HG03442 (cell line): ENCODE measurements around the gene PIGW.
A peak's percentile ranks its signal among the peaks of the same experiment; 100 is the strongest.

ENCODE experiments used
- ATAC-seq: cut with Tn5 transposase; IDR thresholded peaks from one replicate; pipeline ENCODE4 v1.9.1; 2021; ENCODE audit warnings: mild to moderate bottlenecking, moderate library complexity; ENCODE audit not compliant: unreplicated experiment

PIGW gene

GRCh38 chr17:36545465-36546417, 11.0 kb downstream of the PIGW start:
- peak; percentile 53 for ATAC-seq

- no peak for ATAC-seq
Measured at GRCh38 chr17:36546418-36547093, 11.8 kb downstream of the PIGW start.

DNA sequence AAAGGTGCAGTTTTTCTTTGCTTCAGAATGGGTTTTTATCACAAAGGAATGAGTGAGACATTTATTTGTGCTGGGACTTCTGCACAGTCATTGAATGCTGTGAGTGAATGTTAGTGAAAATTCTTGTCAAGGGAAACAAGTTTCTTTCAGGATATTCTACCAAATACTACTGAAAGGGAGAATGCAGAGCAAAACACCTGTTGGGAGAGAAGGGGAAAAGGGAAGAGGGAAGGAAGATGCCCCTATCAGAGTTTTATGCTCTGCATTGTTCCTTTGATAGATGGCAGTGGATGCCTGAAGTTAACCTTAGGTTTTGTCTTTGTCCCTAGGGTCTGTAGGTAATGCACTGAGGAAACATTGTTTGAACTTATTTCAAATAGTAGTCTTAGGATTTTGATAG, 13.0 kb downstream of the PIGW start:
- ATAC-seq: no peak

DNA sequence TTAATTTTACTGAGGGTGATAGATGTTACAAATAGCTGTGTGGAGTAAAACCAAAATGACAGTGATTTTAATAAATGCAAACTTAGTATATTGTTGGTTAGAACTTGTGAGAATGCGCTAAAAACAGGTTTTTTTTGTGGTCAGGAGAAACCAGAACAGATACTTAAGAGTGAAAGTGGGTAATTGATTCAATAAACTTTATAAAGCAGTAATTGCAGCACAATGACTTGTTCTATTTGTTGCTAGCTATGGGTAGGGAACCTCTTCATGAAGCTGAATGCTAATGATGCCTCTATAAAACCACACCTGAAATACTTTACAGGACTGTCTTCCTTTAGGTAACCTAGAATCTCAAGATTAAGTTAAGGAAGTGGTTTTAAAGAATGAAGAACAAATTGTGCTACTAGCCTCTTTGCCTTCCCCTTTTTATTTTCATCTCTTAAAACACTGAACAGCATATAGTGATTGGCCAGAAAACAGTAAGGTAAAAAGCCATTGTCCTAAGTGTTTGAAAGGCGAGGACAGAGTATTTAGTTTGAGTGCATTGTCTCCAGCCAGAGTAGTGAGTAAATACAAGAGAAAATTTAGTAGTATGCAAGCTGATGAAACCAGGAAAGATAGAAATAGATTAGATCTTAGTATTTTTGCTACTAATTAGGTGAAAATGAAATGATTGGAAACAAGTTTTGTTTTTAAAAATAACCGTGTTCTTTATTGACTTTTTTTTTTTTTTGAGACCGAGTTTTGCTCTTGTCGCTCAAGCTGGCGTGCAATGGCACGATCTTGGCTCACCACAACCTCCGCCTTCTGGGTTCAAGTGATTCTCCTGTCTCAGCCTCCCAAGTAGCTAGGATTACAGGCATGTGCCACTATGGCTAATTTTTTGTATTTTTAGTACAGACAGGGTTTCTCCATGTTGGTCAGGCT, 16.0 kb downstream of the PIGW start:
- no peak for ATAC-seq

DNA sequence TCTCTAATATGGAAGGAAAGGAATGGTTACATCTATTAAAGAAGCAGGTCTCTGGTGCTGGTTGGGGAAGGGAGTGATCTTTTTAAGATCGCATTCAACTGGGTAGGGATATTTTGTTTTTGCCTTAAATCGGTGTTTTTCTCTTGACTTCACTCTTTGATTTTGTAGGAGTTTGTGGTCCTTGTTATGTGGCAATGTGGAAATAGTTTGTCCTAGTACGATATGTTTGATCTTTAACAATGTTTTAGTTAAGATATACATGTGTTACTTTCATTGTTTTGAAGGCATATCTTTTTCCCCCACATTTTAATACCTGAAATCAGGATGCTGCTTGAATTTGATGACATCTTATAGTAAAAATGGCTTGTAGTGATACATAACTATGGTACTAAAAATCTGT, 18.7 kb downstream of the PIGW start:
- ATAC-seq: no peak

DNA sequence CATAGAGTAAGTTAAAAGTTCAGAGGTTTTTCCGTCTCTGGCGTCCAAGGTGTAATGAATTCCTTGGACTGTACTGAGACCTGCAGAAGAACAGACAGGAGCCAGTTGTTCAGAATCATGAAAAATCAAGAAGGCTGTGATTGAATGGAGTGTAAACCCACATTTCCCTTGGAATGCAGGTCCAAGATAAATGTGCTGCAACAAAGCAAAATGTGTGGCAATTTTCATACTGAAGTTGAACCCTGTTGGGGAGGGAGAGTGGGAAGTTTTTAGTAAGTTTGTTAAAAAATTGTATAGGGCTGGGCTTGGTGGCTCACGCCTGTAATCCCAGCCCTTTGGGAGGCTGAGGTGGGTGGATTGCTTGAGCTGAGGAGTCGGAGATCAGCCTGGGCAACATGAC, 31.3 kb downstream of the PIGW start:
- no peak for ATAC-seq

- no peak for ATAC-seq
Measured at GRCh38 chr17:36575028-36575427, 40.2 kb downstream of the PIGW start.

DNA sequence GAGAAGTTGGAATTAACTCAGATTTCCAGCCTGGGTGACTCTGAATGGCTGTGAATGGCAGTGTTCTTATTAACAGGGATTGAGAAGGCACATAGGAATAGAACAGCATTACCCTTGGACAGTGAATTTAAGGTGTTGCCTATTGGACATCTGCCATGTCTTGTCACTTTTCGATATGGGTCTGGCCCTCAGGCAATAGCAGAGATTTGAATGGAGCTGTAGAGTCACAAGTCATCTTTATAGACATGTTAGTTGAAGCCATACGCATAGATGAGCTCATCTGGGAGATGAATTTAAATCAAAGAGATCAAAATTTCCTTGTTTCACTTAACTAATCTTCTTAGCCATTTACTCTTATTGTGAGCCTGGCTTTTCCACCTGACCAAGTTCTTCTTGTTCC, 42.0 kb downstream of the PIGW start:
- ATAC-seq: no peak

DNA sequence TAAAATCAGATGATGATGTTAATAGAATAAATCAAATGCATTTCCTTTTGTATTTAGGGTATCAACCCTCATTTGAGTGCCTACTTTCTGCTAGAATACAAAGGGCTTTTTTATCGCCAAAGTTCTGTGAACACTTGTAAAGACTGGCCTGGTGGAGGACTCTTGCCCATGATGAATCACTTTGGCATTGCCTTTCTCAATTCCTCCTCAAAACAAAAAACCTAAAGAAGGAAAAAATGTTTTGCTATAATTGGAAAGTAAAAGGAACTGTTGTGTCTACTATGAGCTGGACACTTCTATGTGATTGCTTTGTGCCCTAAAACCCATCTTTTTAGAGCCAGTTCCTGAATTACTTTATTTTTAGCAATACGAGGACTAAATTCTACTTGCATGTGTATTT, 43.9 kb downstream of the PIGW start:
- ATAC-seq: no peak

DNA sequence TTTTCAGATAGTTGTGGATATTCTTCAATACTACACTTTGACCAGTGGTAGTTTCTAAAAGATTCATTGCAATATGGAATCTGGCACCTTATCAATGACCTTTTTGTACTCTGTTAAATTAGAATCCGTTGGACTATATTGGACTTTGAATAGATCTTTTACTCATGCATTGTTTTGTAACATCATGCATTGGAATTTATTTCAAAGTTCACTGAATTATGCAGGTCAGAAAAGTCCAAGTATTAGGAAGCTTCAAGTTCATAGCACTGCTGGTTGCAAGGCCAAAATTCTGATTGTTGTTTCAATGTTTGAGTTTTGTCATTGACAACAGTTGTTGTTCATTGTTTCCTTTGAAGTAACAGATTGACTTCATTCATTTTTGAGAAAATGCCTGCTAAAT, 49.0 kb downstream of the PIGW start:
- no peak for ATAC-seq

- no peak for ATAC-seq
Measured at GRCh38 chr17:36586138-36586537, 51.4 kb downstream of the PIGW start.
